Fibroblast of pulmonary artery (primary cell): ENCODE results near the gene CHPT1.

Experiments used
- DNase-seq: peaks from one replicate; pipeline ENCODE4 v3.0.0-alpha.2; 2010; ENCODE audit warnings: low read depth
- H3K4me3 ChIP-seq: replicated peaks from 2 replicates; pipeline ENCODE4 v1.5.1; 2011; ENCODE audit warnings: low read depth, mild to moderate bottlenecking, control low read depth, low read length, moderate library complexity
- TF ChIP-seq, protein P1 (sequence below): IDR thresholded peaks from 2 replicates; pipeline ENCODE4 v1.5.1; 2011; ENCODE audit warnings: mild to moderate bottlenecking, control low read depth, low read length, inconsistent platforms; ENCODE audit errors: missing control alignments

Gene CHPT1

GRCh38 chr12:101768781-101769180 is 71.3 kb downstream of the CHPT1 start:
- DNase-seq: no peak
- TF ChIP-seq, protein P1, sequence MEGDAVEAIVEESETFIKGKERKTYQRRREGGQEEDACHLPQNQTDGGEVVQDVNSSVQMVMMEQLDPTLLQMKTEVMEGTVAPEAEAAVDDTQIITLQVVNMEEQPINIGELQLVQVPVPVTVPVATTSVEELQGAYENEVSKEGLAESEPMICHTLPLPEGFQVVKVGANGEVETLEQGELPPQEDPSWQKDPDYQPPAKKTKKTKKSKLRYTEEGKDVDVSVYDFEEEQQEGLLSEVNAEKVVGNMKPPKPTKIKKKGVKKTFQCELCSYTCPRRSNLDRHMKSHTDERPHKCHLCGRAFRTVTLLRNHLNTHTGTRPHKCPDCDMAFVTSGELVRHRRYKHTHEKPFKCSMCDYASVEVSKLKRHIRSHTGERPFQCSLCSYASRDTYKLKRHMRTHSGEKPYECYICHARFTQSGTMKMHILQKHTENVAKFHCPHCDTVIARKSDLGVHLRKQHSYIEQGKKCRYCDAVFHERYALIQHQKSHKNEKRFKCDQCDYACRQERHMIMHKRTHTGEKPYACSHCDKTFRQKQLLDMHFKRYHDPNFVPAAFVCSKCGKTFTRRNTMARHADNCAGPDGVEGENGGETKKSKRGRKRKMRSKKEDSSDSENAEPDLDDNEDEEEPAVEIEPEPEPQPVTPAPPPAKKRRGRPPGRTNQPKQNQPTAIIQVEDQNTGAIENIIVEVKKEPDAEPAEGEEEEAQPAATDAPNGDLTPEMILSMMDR: no peak
- no peak overlapping the region for H3K4me3 ChIP-seq

GRCh38 chr12:101769865-101770264 is 72.4 kb downstream of the CHPT1 start:
- no peak overlapping the region for H3K4me3 ChIP-seq
- TF ChIP-seq, protein P1: no peak

GRCh38 chr12:101772012-101772775 is 74.8 kb downstream of the CHPT1 start:
- no peak for DNase-seq
- no peak overlapping the region for H3K4me3 ChIP-seq
- TF ChIP-seq, protein P1: no peak

More at GRCh38 chr12:101769865-101770264, 72.4 kb downstream of the CHPT1 start:
- DNase-seq: no peak

- peak; percentile 85 for DNase-seq
These were observed 76.3 kb downstream of the CHPT1 start for GRCh38 chr12:101773650-101774162.

GRCh38 chr12:101775816-101776215 is 78.4 kb downstream of the CHPT1 start:
- no peak overlapping the region for H3K4me3 ChIP-seq
- TF ChIP-seq, protein P1: no peak
- no peak for DNase-seq

More at GRCh38 chr12:101773650-101774162, 76.3 kb downstream of the CHPT1 start:
- no peak overlapping the region for H3K4me3 ChIP-seq
- TF ChIP-seq, protein P1: peak; percentile 88

- H3K4me3 ChIP-seq: no peak overlapping the region
- TF ChIP-seq, protein P1: no peak
- no peak for DNase-seq
These were observed 80.0 kb downstream of the CHPT1 start for GRCh38 chr12:101777485-101777884.

DNA sequence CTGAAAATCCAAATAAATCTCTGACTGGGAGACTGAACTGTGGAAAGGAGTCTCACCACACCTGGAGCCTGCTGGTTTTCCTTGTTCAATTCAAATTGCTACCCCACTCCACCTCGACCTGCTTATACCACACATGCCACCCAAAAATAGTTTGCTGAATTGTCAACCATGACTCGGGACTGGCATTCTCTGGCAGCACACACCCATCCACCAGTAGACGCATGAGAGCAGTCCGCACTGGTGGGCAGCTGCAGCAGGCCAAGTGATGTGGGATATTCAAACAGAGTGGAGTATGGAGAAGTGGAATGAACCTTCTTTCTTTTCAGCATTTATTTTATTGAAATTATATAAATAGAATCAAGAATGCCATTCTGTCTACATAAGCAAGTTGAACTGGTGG is 80.5 kb downstream of the CHPT1 start:
- H3K4me3 ChIP-seq: no peak overlapping the region
- TF ChIP-seq, protein P1: no peak
- DNase-seq: no peak
